ENCODE measurements around the gene BOLA3. TPM values are rescaled to one million over a fixed set of nuclear protein-coding genes. Genes with fewer than 3 reads are reported as not detected.
A peak's percentile ranks its signal among the peaks of the same experiment; 100 is the strongest.

The BOLA3 gene
- total RNA-seq, 1 experiment from 2014 or later: 69.7 TPM

DNA sequence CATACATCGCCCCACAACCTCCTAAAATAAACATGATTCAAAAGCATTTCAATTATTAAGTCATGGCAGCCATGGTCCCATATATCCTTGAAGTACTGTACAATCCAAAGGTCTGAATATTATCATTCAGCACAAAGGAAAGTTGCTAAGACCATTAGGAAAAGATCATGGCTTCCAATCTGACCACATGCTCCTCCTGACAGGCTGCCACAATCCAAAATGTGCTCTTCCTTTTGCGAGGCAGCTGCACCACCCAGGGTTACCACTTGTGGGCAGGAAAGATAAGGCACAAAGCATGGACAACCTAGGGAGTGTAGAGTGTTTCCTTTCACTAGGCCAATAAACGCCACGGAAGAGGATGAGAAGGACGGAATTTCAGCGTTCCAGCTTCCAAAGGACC, 5.4 kb downstream of the BOLA3 start:
- ChIA-PET POLR2A (no interaction called here), CTCF (interaction anchor here (0.5 kb wide), 1 partner anchor 199 kb away, joined by 3 read pairs; no protein-coding TSS in a partner anchor)
- Histone ChIP-seq H3K4me3 (ENCODE audit: low read depth in 2 of 2, low read length in 2 of 2) (no peak overlapping the region), H3K4me1 (ENCODE audit: control insufficient read depth, insufficient read depth, low read length) (peaks cover 4% of the 10 kb centered on the region; the same call in 1 of the 2 replicates), H3K27me3 (ENCODE audit: control insufficient read depth, insufficient read depth, low read length) (no peaks in the 10 kb centered on the region), H3K36me3 (ENCODE audit: control insufficient read depth, insufficient read depth, low read length) (no peaks in the 10 kb centered on the region; the same call in 1 of the 2 replicates), H3K9me3 (ENCODE audit: control insufficient read depth, insufficient read depth, low read depth, low read length) (no peaks in the 10 kb centered on the region), H3K27ac (ENCODE audit: low read length) (no peak overlapping the region)
- ATAC-seq (peak; percentile 64; the same call in 1 of the 2 replicates), DNase-seq (ENCODE audit: low read depth, low spot score) (no peak)
- intact Hi-C loops (cut with micrococcal nuclease; ENCODE audit: unreplicated experiment) (no loop called here), in situ Hi-C loops (cut with HindIII; ENCODE audit: low pct_unique_long_range_greater_than_20kb, low sequenced_read_pairs) (no loop called here)
- TF ChIP-seq TCF7L2 (IDR thresholded peaks at IDR 0.05; ENCODE audit: low read depth, low read length): no peak
- TF ChIP-seq, protein P1, sequence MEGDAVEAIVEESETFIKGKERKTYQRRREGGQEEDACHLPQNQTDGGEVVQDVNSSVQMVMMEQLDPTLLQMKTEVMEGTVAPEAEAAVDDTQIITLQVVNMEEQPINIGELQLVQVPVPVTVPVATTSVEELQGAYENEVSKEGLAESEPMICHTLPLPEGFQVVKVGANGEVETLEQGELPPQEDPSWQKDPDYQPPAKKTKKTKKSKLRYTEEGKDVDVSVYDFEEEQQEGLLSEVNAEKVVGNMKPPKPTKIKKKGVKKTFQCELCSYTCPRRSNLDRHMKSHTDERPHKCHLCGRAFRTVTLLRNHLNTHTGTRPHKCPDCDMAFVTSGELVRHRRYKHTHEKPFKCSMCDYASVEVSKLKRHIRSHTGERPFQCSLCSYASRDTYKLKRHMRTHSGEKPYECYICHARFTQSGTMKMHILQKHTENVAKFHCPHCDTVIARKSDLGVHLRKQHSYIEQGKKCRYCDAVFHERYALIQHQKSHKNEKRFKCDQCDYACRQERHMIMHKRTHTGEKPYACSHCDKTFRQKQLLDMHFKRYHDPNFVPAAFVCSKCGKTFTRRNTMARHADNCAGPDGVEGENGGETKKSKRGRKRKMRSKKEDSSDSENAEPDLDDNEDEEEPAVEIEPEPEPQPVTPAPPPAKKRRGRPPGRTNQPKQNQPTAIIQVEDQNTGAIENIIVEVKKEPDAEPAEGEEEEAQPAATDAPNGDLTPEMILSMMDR (IDR thresholded peaks at IDR 0.05): peak; percentile 45
- no peak for TF ChIP-seq SIN3A (IDR thresholded peaks at IDR 0.05; ENCODE audit: borderline replicate concordance, insufficient read depth, low read depth, low read length)
- TF ChIP-seq, protein P2, sequence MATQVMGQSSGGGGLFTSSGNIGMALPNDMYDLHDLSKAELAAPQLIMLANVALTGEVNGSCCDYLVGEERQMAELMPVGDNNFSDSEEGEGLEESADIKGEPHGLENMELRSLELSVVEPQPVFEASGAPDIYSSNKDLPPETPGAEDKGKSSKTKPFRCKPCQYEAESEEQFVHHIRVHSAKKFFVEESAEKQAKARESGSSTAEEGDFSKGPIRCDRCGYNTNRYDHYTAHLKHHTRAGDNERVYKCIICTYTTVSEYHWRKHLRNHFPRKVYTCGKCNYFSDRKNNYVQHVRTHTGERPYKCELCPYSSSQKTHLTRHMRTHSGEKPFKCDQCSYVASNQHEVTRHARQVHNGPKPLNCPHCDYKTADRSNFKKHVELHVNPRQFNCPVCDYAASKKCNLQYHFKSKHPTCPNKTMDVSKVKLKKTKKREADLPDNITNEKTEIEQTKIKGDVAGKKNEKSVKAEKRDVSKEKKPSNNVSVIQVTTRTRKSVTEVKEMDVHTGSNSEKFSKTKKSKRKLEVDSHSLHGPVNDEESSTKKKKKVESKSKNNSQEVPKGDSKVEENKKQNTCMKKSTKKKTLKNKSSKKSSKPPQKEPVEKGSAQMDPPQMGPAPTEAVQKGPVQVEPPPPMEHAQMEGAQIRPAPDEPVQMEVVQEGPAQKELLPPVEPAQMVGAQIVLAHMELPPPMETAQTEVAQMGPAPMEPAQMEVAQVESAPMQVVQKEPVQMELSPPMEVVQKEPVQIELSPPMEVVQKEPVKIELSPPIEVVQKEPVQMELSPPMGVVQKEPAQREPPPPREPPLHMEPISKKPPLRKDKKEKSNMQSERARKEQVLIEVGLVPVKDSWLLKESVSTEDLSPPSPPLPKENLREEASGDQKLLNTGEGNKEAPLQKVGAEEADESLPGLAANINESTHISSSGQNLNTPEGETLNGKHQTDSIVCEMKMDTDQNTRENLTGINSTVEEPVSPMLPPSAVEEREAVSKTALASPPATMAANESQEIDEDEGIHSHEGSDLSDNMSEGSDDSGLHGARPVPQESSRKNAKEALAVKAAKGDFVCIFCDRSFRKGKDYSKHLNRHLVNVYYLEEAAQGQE (IDR thresholded peaks at IDR 0.05; ENCODE audit: insufficient read depth in 1 of 2, low read depth in 2 of 2, low read length in 1 of 2): no peak
- no peak for TF ChIP-seq POLR2AphosphoS5 (IDR thresholded peaks at IDR 0.05; ENCODE audit: low read depth, low read length)
- BruUV-seq (replicated peaks): no TSS peak

DNA sequence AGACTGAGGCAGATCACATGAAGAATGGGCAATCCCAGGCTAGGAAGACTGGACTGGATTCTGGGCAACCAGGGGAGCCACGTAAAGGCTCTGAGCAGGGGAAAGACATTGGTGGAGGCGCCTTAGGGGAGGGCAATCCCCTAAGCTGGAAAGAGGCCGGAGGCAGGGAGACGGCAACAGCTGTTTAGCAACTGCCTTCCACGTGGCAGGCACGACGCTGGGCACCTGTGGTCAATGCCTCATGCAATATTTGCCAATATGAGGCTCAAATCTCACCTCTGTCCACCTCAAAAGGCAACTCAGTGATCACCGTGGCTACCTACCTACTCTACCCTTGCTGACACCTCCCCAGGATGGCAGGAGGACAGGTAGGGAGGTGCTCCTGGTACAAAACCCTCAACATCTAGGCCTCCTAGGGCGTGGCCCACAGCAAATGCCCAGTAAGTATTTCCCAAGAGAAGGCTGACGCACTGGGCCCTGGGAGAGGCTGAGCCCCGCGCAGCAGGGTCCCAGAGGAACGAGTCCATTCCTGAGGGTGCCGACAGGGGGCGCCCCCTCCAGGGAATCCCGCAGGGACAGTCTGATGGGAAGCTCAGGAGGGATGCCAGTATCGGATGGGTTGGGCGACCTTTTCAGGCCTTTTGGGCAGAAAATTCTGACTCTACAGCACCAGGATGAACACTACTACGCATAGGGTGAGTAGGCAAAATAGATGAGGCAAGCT, 8.9 kb downstream of the BOLA3 start:
- ChIA-PET POLR2A (no interaction called here), CTCF (no interaction called here)
- H3K36me3 ChIP-seq (ENCODE audit: control insufficient read depth, insufficient read depth, low read length): no peaks in the 10 kb centered on the region
- no peak overlapping the region for H3K4me3 ChIP-seq (ENCODE audit: low read depth in 2 of 2, low read length in 2 of 2)
- intact Hi-C loops (cut with micrococcal nuclease; ENCODE audit: unreplicated experiment): loop anchor here (10.0 kb wide), 1 partner anchor 134 kb away; no protein-coding TSS in a partner anchor
- no peaks in the 10 kb centered on the region for H3K4me1 ChIP-seq (ENCODE audit: control insufficient read depth, insufficient read depth, low read length)
- H3K9me3 ChIP-seq (ENCODE audit: control insufficient read depth, insufficient read depth, low read depth, low read length): no peaks in the 10 kb centered on the region
- in situ Hi-C loops (cut with HindIII; ENCODE audit: low pct_unique_long_range_greater_than_20kb, low sequenced_read_pairs): no loop called here
- BruUV-seq (replicated peaks): no TSS peak
- TF ChIP-seq, protein P1 (IDR thresholded peaks at IDR 0.05): peak; percentile 74
- TF ChIP-seq POLR2AphosphoS5 (IDR thresholded peaks at IDR 0.05; ENCODE audit: low read depth, low read length): no peak
- DNase-seq (ENCODE audit: low read depth, low spot score) (no peak), ATAC-seq (0 out of 2 replicates have a peak, but pooled peaks have one; percentile 22)
- H3K27ac ChIP-seq (ENCODE audit: low read length): no peak overlapping the region
- no peaks in the 10 kb centered on the region for H3K27me3 ChIP-seq (ENCODE audit: control insufficient read depth, insufficient read depth, low read length)
